Stimulated activated naive CD4-positive, alpha-beta T cell treated with Interleukin-2 at 50 U/mL for 16 hours (primary cell): ENCODE data around the gene NHLRC4.
A peak's percentile ranks its signal among the peaks of the same experiment; 100 is the strongest.

Experiments used
- DNase-seq: peaks from one replicate; lab custom pipeline; 2025; lab: John Stamatoyannopoulos, UW

Gene NHLRC4

GRCh38 chr16:565419-566330 lies 1.1 kb upstream of the NHLRC4 start:
- DNase-seq, result no peak

GRCh38 chr16:567373-568256 lies 810 bp downstream of the NHLRC4 start:
- no peak for DNase-seq

- no peak for DNase-seq
Measured at GRCh38 chr16:568401-569258, 1.8 kb downstream of the NHLRC4 start.

DNA sequence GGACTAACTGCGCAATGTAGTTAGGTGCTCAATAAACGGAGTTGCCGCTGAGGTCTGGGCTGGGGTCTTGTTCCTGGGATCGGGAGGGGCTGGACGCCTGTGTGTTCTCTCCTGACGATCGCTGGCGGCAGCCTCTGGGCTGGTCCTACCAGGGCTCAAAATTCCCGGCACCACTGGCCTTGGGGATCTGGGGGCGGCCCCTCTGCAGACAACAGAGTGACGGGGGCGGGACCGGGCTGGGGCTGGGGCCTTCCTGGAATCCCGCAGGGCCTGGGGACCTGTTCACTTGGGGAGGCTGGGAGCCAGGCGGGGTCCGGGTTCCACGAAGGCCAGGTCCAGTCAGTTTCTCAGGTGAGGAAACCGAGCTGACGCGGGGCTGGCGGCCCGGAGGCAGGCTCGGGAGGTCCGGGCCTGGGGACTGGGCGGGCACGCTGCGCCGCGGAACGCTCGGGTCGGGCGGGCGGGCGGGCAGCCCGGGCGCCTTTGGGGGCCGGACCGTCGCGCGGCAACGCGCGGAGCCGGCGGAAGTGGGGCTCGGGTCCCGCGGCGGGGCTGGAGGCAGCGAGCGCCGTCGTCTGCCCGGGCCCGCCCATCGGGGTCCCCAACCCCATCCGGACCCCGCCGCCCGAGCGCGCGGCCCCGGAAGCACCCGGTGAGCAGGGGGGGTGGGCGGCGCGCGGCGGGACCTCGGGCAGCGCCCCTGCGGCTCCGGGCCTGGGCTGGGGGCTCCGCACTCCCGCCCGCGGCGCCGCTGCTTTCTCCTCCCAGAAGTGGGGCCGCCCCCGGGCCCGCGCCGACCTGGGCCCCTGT lies 2.8 kb downstream of the NHLRC4 start, which contains the start of gene PIGQ:
Gene PIGQ, plus strand, starts transcription at position 524 of the 810 bp plus-strand sequence. CDS start 4,107 bp downstream, outside the sequence.
- peak; percentile 59 for DNase-seq

GRCh38 chr16:572865-573650 lies 6.3 kb downstream of the NHLRC4 start:
- DNase-seq, result no peak

DNA sequence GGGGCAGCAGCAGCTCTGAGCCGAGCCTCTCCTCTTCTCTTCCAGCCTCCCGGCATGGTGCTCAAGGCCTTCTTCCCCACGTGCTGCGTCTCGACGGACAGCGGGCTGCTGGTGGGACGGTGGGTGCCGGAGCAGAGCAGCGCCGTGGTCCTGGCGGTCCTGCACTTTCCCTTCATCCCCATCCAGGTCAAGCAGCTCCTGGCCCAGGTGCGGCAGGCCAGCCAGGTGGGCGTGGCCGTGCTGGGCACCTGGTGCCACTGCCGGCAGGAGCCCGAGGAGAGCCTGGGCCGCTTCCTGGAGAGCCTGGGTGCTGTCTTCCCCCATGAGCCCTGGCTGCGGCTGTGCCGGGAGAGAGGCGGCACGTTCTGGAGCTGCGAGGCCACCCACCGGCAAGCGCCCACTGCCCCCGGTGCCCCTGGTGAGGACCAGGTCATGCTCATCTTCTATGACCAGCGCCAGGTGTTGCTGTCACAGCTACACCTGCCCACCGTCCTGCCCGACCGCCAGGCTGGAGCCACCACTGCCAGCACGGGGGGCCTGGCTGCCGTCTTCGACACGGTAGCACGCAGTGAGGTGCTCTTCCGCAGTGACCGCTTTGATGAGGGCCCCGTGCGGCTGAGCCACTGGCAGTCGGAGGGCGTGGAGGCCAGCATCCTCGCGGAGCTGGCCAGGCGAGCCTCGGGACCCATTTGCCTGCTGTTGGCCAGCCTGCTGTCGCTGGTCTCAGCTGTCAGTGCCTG lies 7.4 kb downstream of the NHLRC4 start:
- no peak for DNase-seq

- no peak for DNase-seq
Measured at GRCh38 chr16:575354-576196, 8.8 kb downstream of the NHLRC4 start.

- no peak for DNase-seq
Measured at GRCh38 chr16:576197-576822, 9.5 kb downstream of the NHLRC4 start.

DNA sequence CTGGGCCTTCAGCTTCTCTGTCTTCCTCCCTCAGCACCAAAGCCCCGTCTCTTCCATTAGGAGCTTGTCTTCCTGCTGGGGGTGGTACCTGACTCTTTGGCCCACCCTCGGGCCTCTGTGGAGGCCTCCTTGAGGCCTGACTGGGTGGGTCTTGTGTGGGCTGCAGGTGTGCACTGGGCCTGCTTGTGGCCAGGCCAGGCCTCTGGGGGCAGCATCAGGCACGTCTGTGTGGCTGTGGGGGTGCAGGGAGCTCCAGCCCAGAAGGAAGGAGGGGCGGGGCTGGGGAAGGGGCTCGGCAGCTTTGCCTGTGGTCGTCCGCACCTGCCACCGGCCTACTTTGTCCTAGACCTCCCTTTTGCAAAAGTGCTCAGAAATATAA lies 10.0 kb downstream of the NHLRC4 start:
- no peak for DNase-seq

- DNase-seq, result no peak
Measured at GRCh38 chr16:577796-578195, 11.0 kb downstream of the NHLRC4 start.

DNA sequence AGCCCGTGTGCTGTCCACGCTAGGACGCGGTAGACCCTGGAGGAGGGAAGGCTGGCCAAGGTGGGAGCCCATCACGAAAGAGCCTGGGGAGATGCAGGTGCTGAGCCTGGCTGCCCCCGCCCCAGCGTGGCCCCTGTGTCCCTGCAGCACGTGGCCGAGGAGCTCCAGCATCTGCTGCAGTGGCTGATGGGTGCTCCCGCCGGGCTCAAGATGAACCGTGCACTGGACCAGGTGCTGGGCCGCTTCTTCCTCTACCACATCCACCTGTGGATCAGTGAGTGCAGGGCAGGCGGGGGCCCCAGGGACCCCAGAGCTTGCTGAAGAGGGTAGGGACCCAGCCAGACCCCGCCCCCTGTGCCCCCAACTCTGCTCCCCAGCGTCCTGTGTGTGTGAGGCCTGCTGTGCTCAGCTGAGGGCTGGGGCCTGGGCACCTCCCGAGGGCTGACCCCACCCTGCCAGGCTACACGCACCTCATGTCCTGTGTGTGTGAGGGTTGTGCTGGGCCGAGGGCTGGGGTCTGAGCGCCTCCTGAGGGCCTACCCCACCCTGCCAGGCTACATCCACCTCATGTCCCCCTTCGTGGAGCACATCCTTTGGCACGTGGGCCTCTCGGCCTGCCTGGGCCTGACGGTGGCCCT lies 11.5 kb downstream of the NHLRC4 start:
- no peak for DNase-seq

DNA sequence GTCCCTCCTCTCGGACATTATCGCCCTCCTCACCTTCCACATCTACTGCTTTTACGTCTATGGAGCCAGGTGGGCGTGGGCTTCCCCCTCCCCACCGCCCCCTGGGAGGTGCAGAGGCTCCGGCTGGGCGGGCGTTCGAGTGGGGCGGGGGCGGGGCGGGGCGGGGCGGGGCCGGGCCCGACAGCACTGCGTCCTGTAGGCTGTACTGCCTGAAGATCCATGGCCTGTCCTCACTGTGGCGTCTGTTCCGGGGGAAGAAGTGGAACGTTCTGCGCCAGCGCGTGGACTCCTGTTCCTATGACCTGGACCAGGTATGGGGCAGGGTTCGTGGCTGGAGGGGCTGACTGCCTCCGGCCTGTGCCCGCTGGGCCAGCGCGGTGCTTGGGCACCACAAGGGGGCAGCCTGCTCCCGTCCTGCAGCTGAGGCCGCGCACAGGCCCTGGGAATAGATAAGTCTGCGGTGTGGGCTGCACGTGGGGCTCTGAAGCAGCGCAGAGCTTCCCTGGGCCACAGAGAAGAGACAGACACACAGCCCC lies 12.1 kb downstream of the NHLRC4 start:
- DNase-seq, result peak; percentile 55

- DNase-seq, result no peak
Measured at GRCh38 chr16:580141-580945, 13.5 kb downstream of the NHLRC4 start.

- no peak for DNase-seq
Measured at GRCh38 chr16:580946-581498, 14.2 kb downstream of the NHLRC4 start.

DNA sequence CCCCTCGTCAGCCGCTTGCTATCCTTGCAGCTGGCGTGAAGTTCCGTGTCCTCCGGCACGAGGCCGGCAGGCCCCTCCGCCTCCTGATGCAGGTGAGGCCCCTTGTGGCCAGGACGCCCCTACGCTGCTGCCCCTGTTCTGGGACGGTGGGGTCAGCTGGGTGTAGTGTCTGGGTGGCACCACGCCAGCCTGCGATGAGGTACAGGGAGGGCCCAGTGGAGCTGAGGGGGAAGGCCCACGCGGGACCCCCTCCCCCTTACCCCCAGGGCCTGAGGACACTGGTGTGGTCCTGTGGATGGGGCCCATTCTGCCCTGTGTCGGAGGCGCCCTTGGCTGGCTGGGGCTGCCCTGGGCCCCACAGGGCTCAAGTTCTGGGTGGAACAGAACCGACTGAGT lies 15.4 kb downstream of the NHLRC4 start:
- DNase-seq, result no peak
